ENCODE results near the gene CNN2. TPM values are rescaled to one million over a fixed set of nuclear protein-coding genes. Genes with fewer than 3 reads are reported as not detected.

The CNN2 gene
- polyA plus RNA-seq, 3 donors, result 69.9 to 213 (median 144) TPM

GRCh38 chr19:990119-990571 is 36.3 kb upstream of the CNN2 start:
- intact Hi-C loops (cut with micrococcal nuclease), result no loop called here
- Mint-ChIP-seq H3K4me3 (no peak overlapping the region), H3K4me1 (peaks cover 3% of the 10 kb centered on the region), H3K36me3 (peaks cover 23 to 44% of the 10 kb centered on the region in 2 donors), H3K27ac (peak overlapping the region in 1 of 7 donors; percentile 46), H3K27me3 (ENCODE audit: low read depth in 3 of 3) (peaks cover under 1 to 6% (median 1%) of the 10 kb centered on the region in 3 donors), H3K9me3 (peaks cover 0 to 3% (median 0%) of the 10 kb centered on the region in 7 donors)
- no peak overlapping the region for H3K27ac ChIP-seq (ENCODE audit: low read depth in 1 of 2, low read length in 2 of 2)
- no peaks in the 10 kb centered on the region for H3K9me3 ChIP-seq (replicated peaks in 1 of 2; ENCODE audit: control insufficient read depth in 1 of 2, insufficient read depth in 1 of 2, low read length in 2 of 2)
- peaks cover 0 to 2% of the 10 kb centered on the region in 2 donors for H3K4me1 ChIP-seq (ENCODE audit: control insufficient read depth in 1 of 2, insufficient read depth in 2 of 2, low read length in 2 of 2)
- peaks cover 5% of the 10 kb centered on the region for H3K79me2 ChIP-seq (ENCODE audit: insufficient read depth, low read length)
- peaks cover 18 to 28% of the 10 kb centered on the region in 2 donors for H3K36me3 ChIP-seq (replicated peaks in 1 of 2; ENCODE audit: control insufficient read depth in 1 of 2, insufficient read depth in 2 of 2, low read length in 2 of 2)
- H4K20me1 ChIP-seq (ENCODE audit: insufficient read depth, low read length), result peaks cover 8% of the 10 kb centered on the region
- no peak overlapping the region for H3K9ac ChIP-seq (ENCODE audit: insufficient read depth, low read length, poor library complexity, severe bottlenecking)
- WGBS (ENCODE audit: insufficient coverage), result 97% methylated on average over 20 of the region's 27 CpGs
- no peak overlapping the region for H3K4me3 ChIP-seq (replicated peaks in 1 of 3; ENCODE audit: low read depth in 2 of 3, low read length in 3 of 3)
- TF ChIP-seq CTCF (IDR thresholded peaks at IDR 0.05), result no peak
- H3K27me3 ChIP-seq (ENCODE audit: control insufficient read depth in 2 of 2, insufficient read depth in 2 of 2, low read length in 2 of 2), result peaks cover 0 to 2% of the 10 kb centered on the region in 2 donors
- no peak overlapping the region for H2AFZ ChIP-seq (ENCODE audit: insufficient read depth, low read depth, low read length, poor library complexity, severe bottlenecking)
- no peak overlapping the region for H3K4me2 ChIP-seq (replicated peaks; ENCODE audit: extremely low read depth, low read length, poor library complexity, severe bottlenecking)
- no peak for DNase-seq

GRCh38 chr19:990746-991145 is 35.7 kb upstream of the CNN2 start:
- peaks cover 6 to 12% (median 7%) of the 10 kb centered on the region in 3 donors for H3K27me3 Mint-ChIP-seq (ENCODE audit: low read depth in 3 of 3)
- no peak overlapping the region for H3K4me3 ChIP-seq (replicated peaks in 1 of 3; ENCODE audit: low read depth in 2 of 3, low read length in 3 of 3)
- H3K4me1 ChIP-seq (ENCODE audit: control insufficient read depth in 1 of 2, insufficient read depth in 2 of 2, low read length in 2 of 2), result no peaks in the 10 kb centered on the region
- H3K27ac ChIP-seq (ENCODE audit: low read depth in 1 of 2, low read length in 2 of 2), result no peak overlapping the region
- H3K27me3 ChIP-seq (ENCODE audit: control insufficient read depth in 2 of 2, insufficient read depth in 2 of 2, low read length in 2 of 2), result peaks cover 0 to 8% of the 10 kb centered on the region in 2 donors
- H3K27ac Mint-ChIP-seq, result no peak overlapping the region
- WGBS (ENCODE audit: insufficient coverage), result 98% methylated on average over 23 of the region's 23 CpGs
- H3K79me2 ChIP-seq (ENCODE audit: insufficient read depth, low read length), result no peaks in the 10 kb centered on the region
- DNase-seq, result no peak
- no peak overlapping the region for H3K4me3 Mint-ChIP-seq
- H3K9me3 ChIP-seq (replicated peaks in 1 of 2; ENCODE audit: control insufficient read depth in 1 of 2, insufficient read depth in 1 of 2, low read length in 2 of 2), result no peaks in the 10 kb centered on the region
- TF ChIP-seq CTCF (IDR thresholded peaks at IDR 0.05), result no peak
- H3K9me3 Mint-ChIP-seq, result peaks cover 0 to 3% (median 0%) of the 10 kb centered on the region in 7 donors
- no peak overlapping the region for H3K4me2 ChIP-seq (replicated peaks; ENCODE audit: extremely low read depth, low read length, poor library complexity, severe bottlenecking)
- H2AFZ ChIP-seq (ENCODE audit: insufficient read depth, low read depth, low read length, poor library complexity, severe bottlenecking), result no peak overlapping the region
- H3K36me3 Mint-ChIP-seq, result peaks cover 23 to 44% of the 10 kb centered on the region in 2 donors
- H4K20me1 ChIP-seq (ENCODE audit: insufficient read depth, low read length), result peaks cover 11% of the 10 kb centered on the region
- intact Hi-C loops (cut with micrococcal nuclease), result no loop called here
- no peaks in the 10 kb centered on the region for H3K4me1 Mint-ChIP-seq
- H3K9ac ChIP-seq (ENCODE audit: insufficient read depth, low read length, poor library complexity, severe bottlenecking), result no peak overlapping the region
- peaks cover 18 to 26% of the 10 kb centered on the region in 2 donors for H3K36me3 ChIP-seq (replicated peaks in 1 of 2; ENCODE audit: control insufficient read depth in 1 of 2, insufficient read depth in 2 of 2, low read length in 2 of 2)

Data from CD14-positive monocyte (primary cell).